OCI-LY7 (cell line): ENCODE data around the gene CASP8AP2. TPM values are rescaled to one million over a fixed set of nuclear protein-coding genes. Genes with fewer than 3 reads are reported as not detected.

Source experiments
- BruUV-seq: library from RNA; stranded (reverse); fragments of 400-500 nt; replicated peaks from 2 replicates; lab custom pipeline; 2021; lab: Mats Ljungman, UMichigan
- CTCF ChIA-PET: fragments of 300-600 bp; sonication (Branson Sonifier 250); formaldehyde crosslinking; loops from one replicate; lab custom pipeline; 2022; ENCODE audit warnings: antibody characterized with exemption; ENCODE audit not compliant: unreplicated experiment; lab: Charles Lee
- POLR2A ChIA-PET: fragments of 300-600 bp; sonication (Branson Sonifier 250); formaldehyde crosslinking; loops from one replicate; lab custom pipeline; 2022; ENCODE audit warnings: antibody characterized with exemption; lab: Charles Lee
- DNase-seq: peaks from one replicate; pipeline ENCODE4 v3.0.0-alpha.2; 2015; ENCODE audit warnings: low spot score
- H2AFZ ChIP-seq: fragments of 200-600 bp; sonication (generic), shearing (Covaris generic); 2 replicates; pipeline ENCODE4 v1.6.1; 2014; ENCODE audit warnings: mild to moderate bottlenecking, antibody characterized with exemption, low read length, moderate library complexity
- H3K27ac ChIP-seq: fragments of 200-600 bp; sonication (generic); 2 replicates; pipeline ENCODE4 v1.5.1; 2014; ENCODE audit warnings: mixed run types, low read depth, mild to moderate bottlenecking, moderate library complexity, low read length, inconsistent platforms; ENCODE audit not compliant: poor library complexity, severe bottlenecking
- H3K36me3 ChIP-seq: fragments of 200-600 bp; sonication (generic); 2 replicates; pipeline ENCODE4 v1.6.1; 2014; ENCODE audit warnings: mild to moderate bottlenecking, antibody characterized with exemption, low read length, moderate library complexity, mixed read lengths; ENCODE audit not compliant: insufficient read depth
- H3K4me1 ChIP-seq: fragments of 200-600 bp; sonication (generic); 2 replicates; pipeline ENCODE4 v1.5.1; 2014; ENCODE audit warnings: mild to moderate bottlenecking, low read length; ENCODE audit not compliant: insufficient read depth, poor library complexity, severe bottlenecking
- H3K4me2 ChIP-seq: fragments of 200-600 bp; sonication (generic); 2 replicates; pipeline ENCODE4 v1.6.1; 2014; ENCODE audit warnings: mild to moderate bottlenecking, low read length
- H3K4me3 ChIP-seq: fragments of 200-600 bp; sonication (generic); 2 replicates; pipeline ENCODE4 v1.5.1; 2014; ENCODE audit warnings: mild to moderate bottlenecking, low read depth, low read length; ENCODE audit not compliant: poor library complexity, severe bottlenecking
- H3K79me2 ChIP-seq: fragments of 200-600 bp; sonication (generic); 2 replicates; pipeline ENCODE4 v1.6.1; 2016; ENCODE audit warnings: low read depth, mild to moderate bottlenecking, low read length, moderate library complexity, mixed read lengths; ENCODE audit not compliant: insufficient read depth
- H3K9me2 ChIP-seq: fragments of 200-600 bp; sonication (generic); 2 replicates; pipeline ENCODE4 v1.6.1; 2016; ENCODE audit warnings: mild to moderate bottlenecking, low read length, mixed read lengths; ENCODE audit not compliant: insufficient read depth
- H3K9me3 ChIP-seq: fragments of 200-600 bp; sonication (generic); 2 replicates; pipeline ENCODE4 v1.6.1; 2014; ENCODE audit warnings: mild to moderate bottlenecking, mixed run types, low read length, mixed read lengths
- H4K20me1 ChIP-seq: fragments of 200-600 bp; sonication (generic); 2 replicates; pipeline ENCODE4 v1.6.1; 2014; ENCODE audit warnings: mild to moderate bottlenecking, antibody characterized with exemption, low read length, moderate library complexity, mixed read lengths; ENCODE audit not compliant: insufficient read depth
- EZH2phosphoT487 ChIP-seq: fragments of 200-600 bp; sonication (generic); IDR thresholded peaks from 2 replicates; pipeline ENCODE4 v1.6.1; 2018; ENCODE audit warnings: low read depth, borderline replicate concordance, mild to moderate bottlenecking, mixed run types, antibody characterized with exemption, low read length, moderate library complexity, mixed read lengths
- intact Hi-C: fragments of 100-400 bp; cut with micrococcal nuclease; formaldehyde crosslinking; loops from one replicate; pipeline ENCODE4 v1.10.0; 2022; ENCODE audit not compliant: unreplicated experiment
- total RNA-seq, 2 experiments: library from RNA; depleted of rRNA in 1 of 2; stranded (reverse); fragments of >200 nt in 1 of 2; shearing (Covaris generic) in 1 of 2; gene quantifications; 2 replicates each; pipeline ENCODE4 v1.2.3, GENCODE V29; 2014 to 2022
- TF ChIP-seq, protein P1 (sequence below): fragments of 200-600 bp; sonication (generic); conservative IDR thresholded peaks from 2 replicates; pipeline ENCODE4 v1.5.1; 2014; ENCODE audit warnings: mild to moderate bottlenecking, antibody characterized with exemption, low read length, moderate library complexity, mixed read lengths

CASP8AP2 gene
- total RNA-seq, 2 experiments from 2014 or later: 22.6 to 39.5 TPM

DNA sequence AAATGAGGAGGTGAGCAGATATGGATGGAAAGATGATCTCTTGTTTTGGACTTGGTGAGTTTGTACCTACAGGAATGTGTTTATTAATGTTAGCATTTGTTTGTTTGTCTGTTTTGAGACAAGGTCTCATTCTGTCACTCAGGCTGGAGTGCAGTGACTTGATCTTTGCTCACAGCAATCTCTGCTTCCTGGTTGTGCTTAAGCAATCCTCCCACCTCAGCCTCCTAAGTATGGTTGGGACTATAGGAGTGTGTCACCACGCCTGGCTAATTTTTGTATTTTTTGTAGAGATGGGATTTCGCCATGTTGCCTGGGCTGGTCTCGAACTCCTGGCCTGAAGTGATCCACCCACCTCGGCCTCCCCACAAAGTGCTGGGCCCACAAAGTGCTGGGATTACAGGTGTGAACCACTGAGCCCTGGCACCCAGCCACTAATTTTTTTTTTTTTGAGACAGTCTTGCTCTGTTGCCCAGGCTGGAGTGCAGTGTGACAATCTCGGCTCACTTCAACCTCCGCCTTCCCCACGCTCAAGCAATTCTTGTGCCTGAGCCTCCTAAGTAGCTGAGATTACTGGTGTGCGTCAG, 7.1 kb downstream of the CASP8AP2 start:
- Histone ChIP-seq H3K9me2 (no peaks in the 10 kb centered on the region), H3K4me3 (no peak overlapping the region), H3K9me3 (no peaks in the 10 kb centered on the region), H3K4me2 (no peak overlapping the region), H3K36me3 (peaks cover 77% of the 10 kb centered on the region), H2AFZ (no peak overlapping the region), H3K27ac (no peak overlapping the region), H3K79me2 (peaks cover 81% of the 10 kb centered on the region), H4K20me1 (no peaks in the 10 kb centered on the region), H3K4me1 (peaks cover 25% of the 10 kb centered on the region)
- no peak for TF ChIP-seq EZH2phosphoT487
- TF ChIP-seq, protein P1, sequence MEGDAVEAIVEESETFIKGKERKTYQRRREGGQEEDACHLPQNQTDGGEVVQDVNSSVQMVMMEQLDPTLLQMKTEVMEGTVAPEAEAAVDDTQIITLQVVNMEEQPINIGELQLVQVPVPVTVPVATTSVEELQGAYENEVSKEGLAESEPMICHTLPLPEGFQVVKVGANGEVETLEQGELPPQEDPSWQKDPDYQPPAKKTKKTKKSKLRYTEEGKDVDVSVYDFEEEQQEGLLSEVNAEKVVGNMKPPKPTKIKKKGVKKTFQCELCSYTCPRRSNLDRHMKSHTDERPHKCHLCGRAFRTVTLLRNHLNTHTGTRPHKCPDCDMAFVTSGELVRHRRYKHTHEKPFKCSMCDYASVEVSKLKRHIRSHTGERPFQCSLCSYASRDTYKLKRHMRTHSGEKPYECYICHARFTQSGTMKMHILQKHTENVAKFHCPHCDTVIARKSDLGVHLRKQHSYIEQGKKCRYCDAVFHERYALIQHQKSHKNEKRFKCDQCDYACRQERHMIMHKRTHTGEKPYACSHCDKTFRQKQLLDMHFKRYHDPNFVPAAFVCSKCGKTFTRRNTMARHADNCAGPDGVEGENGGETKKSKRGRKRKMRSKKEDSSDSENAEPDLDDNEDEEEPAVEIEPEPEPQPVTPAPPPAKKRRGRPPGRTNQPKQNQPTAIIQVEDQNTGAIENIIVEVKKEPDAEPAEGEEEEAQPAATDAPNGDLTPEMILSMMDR: no peak
- ChIA-PET CTCF (no interaction called here), POLR2A (interaction anchor here (0.7 to 1.4 kb wide), 3 partner anchors 8 to 11 kb away, joined by 3 to 4 read pairs (median 4); no protein-coding TSS in a partner anchor)
- DNase-seq: no peak
- no TSS peak for BruUV-seq
- intact Hi-C loops: no loop called here

DNA sequence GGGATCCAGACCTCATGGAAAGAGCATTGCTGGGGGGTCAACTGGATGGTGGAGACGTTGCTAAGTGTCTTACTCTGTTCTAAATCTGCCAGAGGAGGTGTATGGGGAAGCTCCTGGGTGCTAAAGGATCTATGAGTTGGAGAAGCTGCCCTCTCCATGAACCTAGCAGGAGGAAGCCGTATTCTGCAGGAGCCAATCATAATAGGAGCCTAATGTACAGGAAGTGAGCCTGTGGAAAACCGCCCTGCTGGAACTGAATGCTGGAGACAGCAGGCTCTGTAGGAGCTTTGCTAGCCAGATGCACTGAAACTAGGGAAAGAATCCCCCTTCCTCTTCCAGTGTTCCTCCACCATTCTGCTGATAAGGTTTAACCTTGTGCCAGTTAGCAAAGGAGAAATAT, 10.9 kb downstream of the CASP8AP2 start:
- no peaks in the 10 kb centered on the region for H3K9me2 ChIP-seq
- no TSS peak for BruUV-seq
- TF ChIP-seq, protein P1: no peak
- no peak for TF ChIP-seq EZH2phosphoT487
- H3K4me3 ChIP-seq: no peak overlapping the region
- intact Hi-C loops: no loop called here
- POLR2A ChIA-PET: interaction anchor here (0.6 to 2.1 kb wide), 4 partner anchors 8 to 569 kb away, joined by 3 to 15 read pairs (median 4); partner anchors contain the start of gene CASP8AP2
- no peak overlapping the region for H2AFZ ChIP-seq
- no peaks in the 10 kb centered on the region for H3K9me3 ChIP-seq
- no peak overlapping the region for H3K4me2 ChIP-seq
- no peak overlapping the region for H3K27ac ChIP-seq
- DNase-seq: no peak
- peaks cover 9% of the 10 kb centered on the region for H3K4me1 ChIP-seq
- peaks cover 65% of the 10 kb centered on the region for H3K36me3 ChIP-seq
- CTCF ChIA-PET: no interaction called here
- H4K20me1 ChIP-seq: no peaks in the 10 kb centered on the region
- peaks cover 87% of the 10 kb centered on the region for H3K79me2 ChIP-seq

DNA sequence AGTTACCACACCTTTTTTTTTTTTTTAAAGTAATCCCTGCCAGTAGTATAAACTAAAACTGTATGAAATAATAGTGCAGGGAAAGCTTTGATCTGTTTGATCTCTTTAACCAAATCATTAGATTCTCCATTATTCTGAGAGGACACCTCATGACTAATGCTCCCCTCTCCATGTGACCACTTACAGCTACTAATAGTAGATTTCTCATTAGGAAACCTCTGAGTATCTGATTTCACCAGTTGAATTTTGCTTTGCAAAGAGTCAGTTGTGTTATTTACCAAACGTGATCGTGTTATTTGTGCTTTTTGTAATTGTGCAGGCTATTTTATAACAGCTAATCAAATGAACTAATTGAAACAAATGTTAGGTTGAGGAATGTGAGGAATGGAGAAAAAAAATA, 12.5 kb downstream of the CASP8AP2 start:
- Histone ChIP-seq H2AFZ (no peak overlapping the region), H3K79me2 (peaks cover 87% of the 10 kb centered on the region), H3K36me3 (peaks cover 67% of the 10 kb centered on the region), H4K20me1 (no peaks in the 10 kb centered on the region), H3K9me3 (no peaks in the 10 kb centered on the region), H3K4me3 (no peak overlapping the region), H3K9me2 (no peaks in the 10 kb centered on the region), H3K4me2 (no peak overlapping the region), H3K4me1 (no peaks in the 10 kb centered on the region), H3K27ac (no peak overlapping the region)
- CTCF ChIA-PET: no interaction called here
- TSS peak; percentile 9 for BruUV-seq
- DNase-seq: no peak
- intact Hi-C loops: no loop called here
- TF ChIP-seq, protein P1: no peak
- TF ChIP-seq EZH2phosphoT487: no peak
- POLR2A ChIA-PET: interaction anchor here (0.7 to 0.9 kb wide), 4 partner anchors 11 to 710 kb away, joined by 3 to 11 read pairs (median 3); no protein-coding TSS in a partner anchor
